CD14-positive monocyte (primary cell): ENCODE results near the gene PRIMPOL. TPM values are rescaled to one million over a fixed set of nuclear protein-coding genes. Genes with fewer than 3 reads are reported as not detected.

Source experiments
- DNase-seq, 3 donors: peaks; one replicate each; pipeline ENCODE4 v3.0.0-alpha.2; 2011 to 2022
- H2AFZ ChIP-seq: 2 replicates; pipeline ENCODE4 v1.6.0; 2012; ENCODE audit warnings: mild to moderate bottlenecking, low read depth, low read length, inconsistent platforms; ENCODE audit not compliant: insufficient read depth, poor library complexity, severe bottlenecking
- H3K27ac ChIP-seq, 2 donors: 1 replicate in 1 of 2; 2 replicates in 1 of 2; pipeline ENCODE4 v1.5.1; 2012 to 2013; ENCODE audit warnings: low read length in 2 of 2, control low read depth in 1 of 2, inconsistent platforms in 1 of 2, low read depth in 1 of 2, mild to moderate bottlenecking in 1 of 2
- H3K27me3 ChIP-seq, 2 donors: one replicate each; pipeline versions ENCODE4 v1.6.0 to v1.6.1; 2011 to 2013; ENCODE audit warnings: low read length in 2 of 2; ENCODE audit not compliant: control insufficient read depth in 2 of 2, insufficient read depth in 2 of 2
- H3K36me3 ChIP-seq, 2 donors: replicated peaks in 1 of 2; 1 replicate in 1 of 2; 2 replicates in 1 of 2; pipeline versions ENCODE4 v1.5.1 to v1.6.1; 2012 to 2013; ENCODE audit warnings: low read length in 2 of 2, control low read depth in 1 of 2, inconsistent platforms in 1 of 2, mild to moderate bottlenecking in 1 of 2; ENCODE audit not compliant: insufficient read depth in 2 of 2, control insufficient read depth in 1 of 2
- H3K4me1 ChIP-seq, 2 donors: 1 replicate in 1 of 2; 2 replicates in 1 of 2; pipeline versions ENCODE4 v1.5.1 to v1.6.1; 2012 to 2013; ENCODE audit warnings: low read length in 2 of 2, control low read depth in 1 of 2, inconsistent platforms in 1 of 2, mild to moderate bottlenecking in 1 of 2, moderate library complexity in 1 of 2; ENCODE audit not compliant: insufficient read depth in 2 of 2, control insufficient read depth in 1 of 2
- H3K4me2 ChIP-seq: replicated peaks from 2 replicates; pipeline ENCODE3; 2012; ENCODE audit warnings: low read length, moderate library complexity, mild to moderate bottlenecking; ENCODE audit not compliant: poor library complexity, severe bottlenecking; ENCODE audit errors: extremely low read depth
- H3K4me3 ChIP-seq, 3 experiments: fragments of 200-600 bp in 1 of 3; sonication (generic) in 1 of 3; replicated peaks in 1 of 3; 1 replicate in 2 of 3; 2 replicates in 1 of 3; pipeline ENCODE4 v1.5.1; 2011 to 2013; ENCODE audit warnings: low read length in 3 of 3, mild to moderate bottlenecking in 3 of 3, control low read depth in 2 of 3, low read depth in 2 of 3, inconsistent platforms in 1 of 3, moderate library complexity in 1 of 3
- H3K79me2 ChIP-seq: 2 replicates; pipeline ENCODE4 v1.6.0; 2012; ENCODE audit warnings: mild to moderate bottlenecking, control low read depth, inconsistent platforms, low read length, moderate library complexity; ENCODE audit not compliant: insufficient read depth
- H3K9ac ChIP-seq: 2 replicates; pipeline ENCODE4 v1.6.0; 2017; ENCODE audit warnings: low read length, mild to moderate bottlenecking; ENCODE audit not compliant: insufficient read depth, poor library complexity, severe bottlenecking
- H3K9me3 ChIP-seq, 2 donors: replicated peaks in 1 of 2; 1 replicate in 1 of 2; 2 replicates in 1 of 2; pipeline versions ENCODE4 v1.5.1 to v1.6.1; 2012 to 2013; ENCODE audit warnings: low read length in 2 of 2, control low read depth in 1 of 2; ENCODE audit not compliant: control insufficient read depth in 1 of 2, insufficient read depth in 1 of 2
- H4K20me1 ChIP-seq: 2 replicates; pipeline ENCODE4 v1.6.0; 2012; ENCODE audit warnings: mild to moderate bottlenecking, low read length, control low read depth, moderate library complexity; ENCODE audit not compliant: insufficient read depth
- H3K27ac Mint-ChIP-seq, 7 donors: one replicate each; pipeline ENCODE4 v1.8.0; 2020; ENCODE audit warnings: mild to moderate bottlenecking in 7 of 7, mixed read lengths in 7 of 7, moderate library complexity in 6 of 7, inconsistent platforms in 2 of 7
- H3K27me3 Mint-ChIP-seq, 3 donors: one replicate each; pipeline ENCODE4 v1.8.0; 2021 to 2022; ENCODE audit warnings: low read depth in 3 of 3, mild to moderate bottlenecking in 3 of 3, mixed read lengths in 3 of 3, moderate library complexity in 3 of 3, inconsistent platforms in 1 of 3
- H3K36me3 Mint-ChIP-seq, 2 donors: one replicate each; pipeline ENCODE4 v1.8.0; 2020; ENCODE audit warnings: mixed read lengths in 2 of 2, inconsistent platforms in 1 of 2, mild to moderate bottlenecking in 1 of 2
- H3K4me1 Mint-ChIP-seq: one replicate; pipeline ENCODE4 v1.8.0; 2020; ENCODE audit warnings: mild to moderate bottlenecking, mixed read lengths
- H3K4me3 Mint-ChIP-seq, 2 donors: one replicate each; pipeline ENCODE4 v1.8.0; 2020; ENCODE audit warnings: mild to moderate bottlenecking in 2 of 2, mixed read lengths in 2 of 2, moderate library complexity in 1 of 2
- H3K9me3 Mint-ChIP-seq, 7 donors: one replicate each; pipeline ENCODE4 v1.8.0; 2020 to 2022; ENCODE audit warnings: mixed read lengths in 7 of 7, mild to moderate bottlenecking in 6 of 7, moderate library complexity in 6 of 7, inconsistent platforms in 2 of 7
- CTCF ChIP-seq: fragments of 200-600 bp; IDR thresholded peaks from one replicate; pipeline ENCODE4 v1.8.0; 2022; ENCODE audit warnings: antibody characterized with exemption, mild to moderate bottlenecking
- WGBS: methylation state at CpG from one replicate; pipeline ENCODE4 v1.1.5; 2013; ENCODE audit warnings: missing lambda C conversion rate; ENCODE audit not compliant: insufficient coverage; 5-methylcytosine and 5-hydroxymethylcytosine counted together
- intact Hi-C, 2 donors: fragments of 100-400 bp; cut with micrococcal nuclease; formaldehyde crosslinking; loops; one replicate each; pipeline versions ENCODE4 v1.15.0 to v1.15.1; 2023
- polyA plus RNA-seq, 3 donors: library from polyadenylated mRNA; depleted of rRNA in 1 of 3; unstranded in 2 of 3; stranded (reverse) in 1 of 3; fragments of 300-500 nt in 2 of 3; fragments of >200 nt in 1 of 3; fragmentation: Illumina TruSeq in 2 of 3; gene quantifications; 1 replicate in 2 of 3; 2 replicates in 1 of 3; pipeline ENCODE4 v1.2.3, GENCODE V29; 2012 to 2021

The PRIMPOL gene
- polyA plus RNA-seq, 3 donors: 7.0 to 10.5 (median 10.0) TPM

GRCh38 chr4:184617600-184618196, 31.8 kb upstream of the PRIMPOL start:
- H3K9me3 ChIP-seq: peaks cover 9 to 14% of the 10 kb centered on the region in 2 donors
- H3K9ac ChIP-seq: no peak overlapping the region
- no peaks in the 10 kb centered on the region for H4K20me1 ChIP-seq
- no peak for DNase-seq
- H3K4me2 ChIP-seq: peak overlapping the region; percentile 40
- peaks cover 6 to 13% (median 10%) of the 10 kb centered on the region in 7 donors for H3K9me3 Mint-ChIP-seq
- peak overlapping the region; percentile 34 to 68 for H3K27ac ChIP-seq
- peaks cover 0 to 4% (median 0%) of the 10 kb centered on the region in 3 donors for H3K27me3 Mint-ChIP-seq
- peaks cover 31 to 35% of the 10 kb centered on the region in 2 donors for H3K4me1 ChIP-seq
- peak overlapping the region in 1 of 3 experiments; percentile 21 for H3K4me3 ChIP-seq
- no peaks in the 10 kb centered on the region for H3K79me2 ChIP-seq
- no peak for TF ChIP-seq CTCF
- H3K4me1 Mint-ChIP-seq: peaks cover 42% of the 10 kb centered on the region
- H3K36me3 ChIP-seq: no peaks in the 10 kb centered on the region
- peaks cover 0 to 1% of the 10 kb centered on the region in 2 donors for H3K36me3 Mint-ChIP-seq
- 50% methylated on average over 2 of the region's 9 CpGs for WGBS
- H3K4me3 Mint-ChIP-seq: peak overlapping the region; percentile 51 to 70
- no peaks in the 10 kb centered on the region for H3K27me3 ChIP-seq
- intact Hi-C loops: no loop called here
- peak overlapping the region; percentile 15 for H2AFZ ChIP-seq
- peak overlapping the region; percentile 67 to 89 (median 83) for H3K27ac Mint-ChIP-seq

GRCh38 chr4:184620212-184620867, 29.2 kb upstream of the PRIMPOL start:
- WGBS: 93% methylated on average over 2 of the region's 11 CpGs
- no peak overlapping the region for H3K27ac ChIP-seq
- peak overlapping the region in 1 of 2 donors; percentile 69 for H3K4me3 Mint-ChIP-seq
- H4K20me1 ChIP-seq: no peaks in the 10 kb centered on the region
- DNase-seq: peak; percentile 9 to 17 (median 12)
- no peaks in the 10 kb centered on the region for H3K79me2 ChIP-seq
- peaks cover 0 to 3% (median 0%) of the 10 kb centered on the region in 7 donors for H3K9me3 Mint-ChIP-seq
- H3K36me3 Mint-ChIP-seq: peaks cover 11 to 14% of the 10 kb centered on the region in 2 donors
- no peak overlapping the region for H3K9ac ChIP-seq
- no peak for TF ChIP-seq CTCF
- H3K27ac Mint-ChIP-seq: peak overlapping the region in 3 of 7 donors; percentile 0 to 73 (median 16)
- H3K27me3 Mint-ChIP-seq: peaks cover 0 to 4% (median 0%) of the 10 kb centered on the region in 3 donors
- no peaks in the 10 kb centered on the region for H3K27me3 ChIP-seq
- H3K36me3 ChIP-seq: no peaks in the 10 kb centered on the region
- peaks cover 0 to under 1% of the 10 kb centered on the region in 2 donors for H3K9me3 ChIP-seq
- intact Hi-C loops: no loop called here
- H3K4me1 ChIP-seq: peaks cover 31 to 35% of the 10 kb centered on the region in 2 donors
- peaks cover 37% of the 10 kb centered on the region for H3K4me1 Mint-ChIP-seq
- H3K4me2 ChIP-seq: peak overlapping the region; percentile 50
- peak overlapping the region; percentile 22 for H2AFZ ChIP-seq
- H3K4me3 ChIP-seq: peak overlapping the region in 1 of 3 experiments; percentile 23
